Measurements from ENCODE around the gene PCMT1. TPM values are rescaled to one million over a fixed set of nuclear protein-coding genes. Genes with fewer than 3 reads are reported as not detected.
"Not testable (repeated sequence)": the region's sequence is repeated elsewhere in the genome, so short reads cannot be mapped to it uniquely, and the experiment has no call there.

PCMT1 gene
- total RNA-seq, 1 donor from 2014 or later: 83.4 TPM

DNA sequence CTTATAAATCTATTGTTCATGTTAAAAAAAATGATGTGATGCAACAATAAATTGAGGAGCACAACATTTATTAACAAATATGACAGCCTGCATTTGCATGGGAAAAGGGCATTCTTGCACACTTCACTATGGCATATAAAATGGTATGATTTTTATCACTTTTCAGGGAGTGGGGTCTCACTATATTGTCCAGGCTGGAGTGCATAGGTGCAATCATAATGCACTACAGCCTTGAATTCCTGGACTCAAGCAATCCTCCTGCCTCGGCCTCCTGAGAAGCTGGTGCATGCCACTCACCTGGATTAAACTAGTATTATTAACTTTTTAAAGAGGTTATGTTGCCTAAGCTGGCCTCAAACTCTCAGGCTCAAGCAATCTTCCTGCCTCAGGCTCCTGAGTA is 14.6 kb upstream of the PCMT1 start:
- DNase-seq (ENCODE audit: low spot score): no peak
- TF ChIP-seq, protein P1, sequence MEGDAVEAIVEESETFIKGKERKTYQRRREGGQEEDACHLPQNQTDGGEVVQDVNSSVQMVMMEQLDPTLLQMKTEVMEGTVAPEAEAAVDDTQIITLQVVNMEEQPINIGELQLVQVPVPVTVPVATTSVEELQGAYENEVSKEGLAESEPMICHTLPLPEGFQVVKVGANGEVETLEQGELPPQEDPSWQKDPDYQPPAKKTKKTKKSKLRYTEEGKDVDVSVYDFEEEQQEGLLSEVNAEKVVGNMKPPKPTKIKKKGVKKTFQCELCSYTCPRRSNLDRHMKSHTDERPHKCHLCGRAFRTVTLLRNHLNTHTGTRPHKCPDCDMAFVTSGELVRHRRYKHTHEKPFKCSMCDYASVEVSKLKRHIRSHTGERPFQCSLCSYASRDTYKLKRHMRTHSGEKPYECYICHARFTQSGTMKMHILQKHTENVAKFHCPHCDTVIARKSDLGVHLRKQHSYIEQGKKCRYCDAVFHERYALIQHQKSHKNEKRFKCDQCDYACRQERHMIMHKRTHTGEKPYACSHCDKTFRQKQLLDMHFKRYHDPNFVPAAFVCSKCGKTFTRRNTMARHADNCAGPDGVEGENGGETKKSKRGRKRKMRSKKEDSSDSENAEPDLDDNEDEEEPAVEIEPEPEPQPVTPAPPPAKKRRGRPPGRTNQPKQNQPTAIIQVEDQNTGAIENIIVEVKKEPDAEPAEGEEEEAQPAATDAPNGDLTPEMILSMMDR (IDR thresholded peaks at IDR 0.05): no peak
- Mint-ChIP-seq H3K4me1 (ENCODE audit: low read depth) (no peaks in the 10 kb centered on the region), H3K27me3 (ENCODE audit: low read depth) (no peaks in the 10 kb centered on the region), H3K4me3 (ENCODE audit: unreplicated experiment) (no peak overlapping the region), H3K9me3 (ENCODE audit: low read depth) (no peaks in the 10 kb centered on the region), H3K27ac (ENCODE audit: unreplicated experiment) (no peak overlapping the region), H3K36me3 (ENCODE audit: low read depth) (peaks cover 16% of the 10 kb centered on the region)

DNA sequence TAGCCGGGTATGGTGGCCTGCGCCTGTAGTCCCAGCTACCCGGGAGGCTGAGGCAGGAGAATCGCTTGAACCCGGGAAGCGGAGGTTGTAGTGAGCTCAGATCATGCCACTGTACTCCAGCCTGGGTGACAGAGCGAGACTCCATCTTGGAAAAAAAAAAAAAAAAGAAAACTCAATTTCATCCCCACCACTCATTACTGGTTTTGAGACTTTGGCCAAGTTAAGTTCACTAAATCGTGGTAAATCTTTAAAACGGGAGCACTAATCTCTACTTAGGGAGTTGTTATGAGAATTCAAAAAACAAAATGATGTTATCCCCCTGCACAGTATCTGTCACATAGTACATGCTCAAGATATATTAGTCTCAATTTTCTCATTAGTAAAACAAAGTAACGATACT is 4.3 kb upstream of the PCMT1 start:
- Mint-ChIP-seq H3K27ac (ENCODE audit: unreplicated experiment) (peak overlapping the region; percentile 41), H3K4me1 (ENCODE audit: low read depth) (peaks cover 20% of the 10 kb centered on the region), H3K4me3 (ENCODE audit: unreplicated experiment) (peak overlapping the region; percentile 100)
- not testable (repeated sequence) for H3K36me3 Mint-ChIP-seq (ENCODE audit: low read depth); H3K9me3 Mint-ChIP-seq (ENCODE audit: low read depth); DNase-seq (ENCODE audit: low spot score); H3K27me3 Mint-ChIP-seq (ENCODE audit: low read depth)

DNA sequence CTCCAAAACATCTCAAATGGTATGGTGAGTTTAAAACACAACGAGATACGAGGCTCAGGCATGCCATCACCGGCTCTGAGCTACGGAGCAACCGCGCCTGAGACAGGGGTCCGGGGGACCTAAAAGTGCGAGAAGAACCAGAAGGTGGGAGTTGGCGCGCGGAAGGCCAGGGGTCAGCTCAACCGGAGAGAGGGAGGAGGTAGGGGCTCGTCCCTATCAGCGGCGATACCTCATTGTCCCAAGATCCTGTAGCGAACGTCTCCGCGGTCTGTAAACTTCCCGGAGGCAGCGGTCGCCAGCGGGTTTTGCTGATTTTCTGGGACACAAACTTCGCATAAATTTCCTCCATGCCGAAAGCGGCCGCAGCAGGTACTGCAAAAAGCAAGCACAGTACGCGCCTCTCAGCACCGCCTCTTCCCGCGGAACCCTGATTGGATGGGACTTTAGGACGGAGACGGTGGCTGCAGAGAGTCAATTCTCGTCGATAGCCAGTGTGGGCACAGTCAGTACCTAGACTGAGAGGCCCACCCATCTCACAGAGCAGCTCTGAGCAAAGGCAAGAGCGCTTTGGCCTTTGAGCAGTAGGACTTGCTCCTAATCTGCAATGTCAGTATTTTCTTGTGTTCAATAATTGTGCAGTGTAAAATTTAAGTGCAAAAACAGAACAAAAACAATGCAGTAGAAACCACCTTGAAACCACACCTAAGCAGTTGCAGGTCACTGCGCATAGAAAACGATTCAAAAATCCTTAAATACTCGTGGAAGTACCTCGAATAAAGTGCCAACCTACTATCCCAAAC is 3.2 kb upstream of the PCMT1 start, which contains the start of gene NUP43:
TSS of gene NUP43 (minus strand) at position 383 of the 800 bp plus-strand sequence. CDS start at position 349, 34 bp downstream.
- H3K36me3 Mint-ChIP-seq (ENCODE audit: low read depth): peaks cover 6% of the 10 kb centered on the region
- no peaks in the 10 kb centered on the region for H3K27me3 Mint-ChIP-seq (ENCODE audit: low read depth)
- no peaks in the 10 kb centered on the region for H3K9me3 Mint-ChIP-seq (ENCODE audit: low read depth)
- DNase-seq (ENCODE audit: low spot score): peak; percentile 95
- TF ChIP-seq, protein P1 (IDR thresholded peaks at IDR 0.05): peak; percentile 77
- peak within 1 kb of the TSS; percentile 100 for H3K4me3 Mint-ChIP-seq (ENCODE audit: unreplicated experiment)
- peak within 1 kb of the TSS; percentile 95 for H3K27ac Mint-ChIP-seq (ENCODE audit: unreplicated experiment)
- peaks cover 29% of the 10 kb centered on the region for H3K4me1 Mint-ChIP-seq (ENCODE audit: low read depth)

DNA sequence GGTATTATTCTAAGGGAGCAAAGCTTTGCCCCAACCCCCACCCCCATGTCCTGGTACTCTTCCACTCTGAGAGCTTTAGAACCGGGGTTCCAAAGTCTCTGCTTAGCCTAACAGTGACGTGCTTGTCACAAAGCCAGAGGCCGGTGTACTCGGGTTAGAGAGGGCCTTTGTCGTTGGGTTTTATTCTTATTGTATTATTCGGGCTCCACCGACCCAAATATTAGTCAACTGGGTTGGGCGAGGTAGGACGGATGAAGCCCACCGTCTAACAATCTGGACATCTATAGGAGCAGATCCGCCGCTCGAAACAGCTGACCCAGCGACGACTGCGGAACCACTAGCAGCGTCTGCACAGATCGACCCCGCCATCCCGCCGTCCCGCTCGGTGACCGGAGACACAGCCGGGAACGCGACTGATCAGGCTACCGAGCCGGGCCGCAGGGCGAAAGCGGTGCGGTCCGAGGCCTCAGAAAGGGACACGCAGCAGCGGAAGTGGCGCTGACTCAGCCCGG is 403 bp upstream of the PCMT1 start:
- not testable (repeated sequence) for H3K9me3 Mint-ChIP-seq (ENCODE audit: low read depth); H3K36me3 Mint-ChIP-seq (ENCODE audit: low read depth); H3K27me3 Mint-ChIP-seq (ENCODE audit: low read depth); DNase-seq (ENCODE audit: low spot score)
- Mint-ChIP-seq H3K4me3 (ENCODE audit: unreplicated experiment) (peak overlapping the region; percentile 93), H3K27ac (ENCODE audit: unreplicated experiment) (peak overlapping the region; percentile 87), H3K4me1 (ENCODE audit: low read depth) (peaks cover 33% of the 10 kb centered on the region)

DNA sequence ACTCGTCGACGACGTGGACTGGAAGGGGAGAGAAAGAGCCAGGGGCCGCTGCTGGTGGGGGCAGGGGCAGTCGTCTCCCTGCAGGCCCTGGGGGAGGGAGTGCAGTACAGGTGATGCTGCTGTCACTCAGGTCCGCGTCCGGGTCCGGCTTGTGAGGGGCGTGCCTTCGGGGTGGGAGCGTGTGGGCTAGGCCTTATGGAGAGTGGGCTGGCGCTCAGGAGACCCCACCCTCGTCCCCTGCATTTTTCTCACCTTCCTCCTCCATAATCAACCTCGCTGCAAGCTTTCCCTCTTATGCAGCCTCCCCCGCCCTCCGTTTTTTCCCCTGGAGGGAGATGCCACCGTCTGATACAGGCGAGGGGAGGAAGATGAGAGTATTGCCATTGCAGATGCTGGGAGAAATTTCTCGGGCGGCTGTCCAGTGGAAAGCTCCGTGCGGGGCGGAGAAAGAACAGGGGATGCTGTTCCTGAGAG is 632 bp downstream of the PCMT1 start:
- H3K4me1 Mint-ChIP-seq (ENCODE audit: low read depth): peaks cover 32% of the 10 kb centered on the region
- TF ChIP-seq, protein P1 (IDR thresholded peaks at IDR 0.05): no peak
- H3K27ac Mint-ChIP-seq (ENCODE audit: unreplicated experiment): peak overlapping the region; percentile 94
- H3K36me3 Mint-ChIP-seq (ENCODE audit: low read depth): no peaks in the 10 kb centered on the region
- no peaks in the 10 kb centered on the region for H3K27me3 Mint-ChIP-seq (ENCODE audit: low read depth)
- DNase-seq (ENCODE audit: low spot score): peak; percentile 91
- H3K4me3 Mint-ChIP-seq (ENCODE audit: unreplicated experiment): peak overlapping the region; percentile 93
- no peaks in the 10 kb centered on the region for H3K9me3 Mint-ChIP-seq (ENCODE audit: low read depth)

DNA sequence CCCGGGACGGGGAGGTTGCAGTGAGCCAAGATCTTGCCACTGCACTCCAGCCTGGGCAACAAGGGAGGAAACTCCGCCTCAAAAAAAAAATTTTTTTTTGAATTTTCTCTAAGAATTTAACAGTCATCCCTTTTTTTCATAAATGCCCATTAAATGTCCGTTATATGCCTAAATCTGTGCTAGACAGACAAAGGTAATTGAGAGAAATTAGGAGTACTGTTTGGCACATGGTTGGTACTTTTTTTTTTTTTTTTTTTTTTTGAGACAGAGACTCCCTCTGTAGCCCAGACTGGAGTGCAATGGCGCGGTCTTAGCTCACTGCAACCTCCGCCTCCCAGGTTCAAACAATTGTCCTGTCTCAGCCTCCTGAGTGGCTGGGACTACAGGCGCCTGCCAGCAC is 1.7 kb downstream of the PCMT1 start:
- Mint-ChIP-seq H3K27ac (ENCODE audit: unreplicated experiment) (peak overlapping the region; percentile 94), H3K27me3 (ENCODE audit: low read depth) (no peaks in the 10 kb centered on the region), H3K9me3 (ENCODE audit: low read depth) (no peaks in the 10 kb centered on the region), H3K4me1 (ENCODE audit: low read depth) (peaks cover 28% of the 10 kb centered on the region), H3K36me3 (ENCODE audit: low read depth) (no peaks in the 10 kb centered on the region), H3K4me3 (ENCODE audit: unreplicated experiment) (peak overlapping the region; percentile 93)
- DNase-seq (ENCODE audit: low spot score): peak; percentile 40
- TF ChIP-seq, protein P1 (IDR thresholded peaks at IDR 0.05): no peak

DNA sequence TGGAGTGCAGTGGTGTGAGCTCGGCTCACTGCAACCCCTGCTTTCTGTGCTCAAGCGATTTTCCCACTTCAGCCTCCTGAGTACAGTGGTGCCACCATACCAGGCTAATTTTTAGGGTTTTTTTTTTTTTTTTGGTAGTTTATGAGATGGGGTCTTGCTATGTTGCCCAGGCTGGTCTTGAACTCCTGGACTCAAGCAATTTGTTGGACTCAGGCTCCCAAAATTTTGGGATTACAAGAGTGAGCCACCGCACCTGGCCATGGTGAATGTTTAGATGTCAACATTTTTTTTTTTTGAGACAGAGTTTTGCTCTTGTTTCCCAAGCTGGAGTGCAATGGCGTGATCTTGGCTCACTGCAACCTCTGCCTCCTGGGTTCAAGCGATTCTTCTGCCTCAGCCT is 2.4 kb downstream of the PCMT1 start:
- not testable (repeated sequence) for H3K9me3 Mint-ChIP-seq (ENCODE audit: low read depth); H3K36me3 Mint-ChIP-seq (ENCODE audit: low read depth); H3K27ac Mint-ChIP-seq (ENCODE audit: unreplicated experiment); H3K4me3 Mint-ChIP-seq (ENCODE audit: unreplicated experiment); H3K27me3 Mint-ChIP-seq (ENCODE audit: low read depth); DNase-seq (ENCODE audit: low spot score)
- peaks cover 22% of the 10 kb centered on the region for H3K4me1 Mint-ChIP-seq (ENCODE audit: low read depth)
